K562 (cell line): ENCODE data around the gene FOXN3. TPM values are rescaled to one million over a fixed set of nuclear protein-coding genes. Genes with fewer than 3 reads are reported as not detected.

Experiments used
- ATAC-seq: fragments of 200-7000 bp; cut with Tn5 transposase; 3 replicates; pipeline ENCODE4 v1.9.1; 2020; ENCODE audit warnings: moderate library complexity
- BruUV-seq: library from RNA; stranded (reverse); fragments of 400-500 nt; replicated peaks from 2 replicates; lab custom pipeline; 2021; lab: Mats Ljungman, UMichigan
- CTCF ChIA-PET: fragments of 300-600 bp; formaldehyde crosslinking; extraction: SDS; loops from one replicate; lab custom pipeline; 2021; ENCODE audit warnings: low intra/inter-chr PET ratio; lab: Yijun Ruan, JAX
- POLR2A ChIA-PET: fragments of 300-600, 350-650 bp; sonication (Branson Sonifier 250); formaldehyde crosslinking; extraction: SDS; loops from one replicate; lab custom pipeline; 2021; ENCODE audit warnings: antibody characterized with exemption, inconsistent platforms; lab: Yijun Ruan, JAX
- DNase-seq, 4 experiments: peaks; one replicate each; pipeline versions ENCODE4 v3.0.0 to v3.0.0-alpha.2; 2011 to 2018; ENCODE audit warnings: low spot score in 3 of 4, mixed read lengths in 3 of 4; ENCODE audit errors: extremely low read depth in 1 of 4
- FAIRE-seq: peaks from 2 replicates; lab custom pipeline; 2011; peaks lifted over from hg19 to GRCh38; lab: Jason Lieb, UNC
- H2AFZ ChIP-seq: 2 replicates; pipeline ENCODE4 v1.6.0; 2011; ENCODE audit warnings: low read depth, low read length, control low read depth, inconsistent platforms
- H3K27ac ChIP-seq: fragments of 200-600 bp; 3 replicates; pipeline ENCODE4 v1.8.0; 2011; ENCODE audit warnings: low read depth, mild to moderate bottlenecking, control low read depth, inconsistent platforms, low read length, moderate library complexity, mixed read lengths; ENCODE audit errors: extremely low read depth
- H3K27me3 ChIP-seq, 2 experiments: fragments of 300-600 bp in 1 of 2; 2 replicates in 1 of 2; 3 replicates in 1 of 2; pipeline versions ENCODE4 v1.6.0 to v1.8.0; 2011; ENCODE audit warnings: inconsistent platforms in 2 of 2, low read length in 2 of 2, mild to moderate bottlenecking in 1 of 2, mixed read lengths in 1 of 2, moderate library complexity in 1 of 2; ENCODE audit not compliant: control insufficient read depth in 2 of 2, insufficient read depth in 2 of 2
- H3K36me3 ChIP-seq: fragments of 300-600 bp; 3 replicates; pipeline ENCODE4 v1.8.0; 2011; ENCODE audit warnings: mild to moderate bottlenecking, low read length, inconsistent platforms; ENCODE audit not compliant: control insufficient read depth, insufficient read depth
- H3K4me1 ChIP-seq, 2 experiments: fragments of 200-600 bp in 1 of 2; replicated peaks in 1 of 2; 2 replicates in 1 of 2; 3 replicates in 1 of 2; pipeline versions ENCODE4 v1.5.1 to v1.8.0; 2011; ENCODE audit warnings: inconsistent platforms in 2 of 2, low read length in 2 of 2, mild to moderate bottlenecking in 1 of 2, mixed read lengths in 1 of 2, moderate library complexity in 1 of 2; ENCODE audit not compliant: control insufficient read depth in 2 of 2, insufficient read depth in 2 of 2
- H3K4me2 ChIP-seq: 2 replicates; pipeline ENCODE4 v1.6.1; 2011; ENCODE audit warnings: low read length, control low read depth, inconsistent platforms, mixed read lengths; ENCODE audit not compliant: insufficient read depth
- H3K4me3 ChIP-seq: fragments of 200-600 bp; sonication (generic), shearing (Covaris generic); 2 replicates; pipeline ENCODE4 v1.5.1; 2016; ENCODE audit warnings: control low read depth, inconsistent platforms
- H3K79me2 ChIP-seq: fragments of 200-600 bp; 3 replicates; pipeline ENCODE4 v1.8.0; 2011; ENCODE audit warnings: low read length, inconsistent platforms; ENCODE audit not compliant: control insufficient read depth, insufficient read depth
- H3K9ac ChIP-seq, 2 experiments: 2 replicates each; pipeline versions ENCODE4 v1.6.0 to v1.6.1; 2011; ENCODE audit warnings: low read depth in 2 of 2, low read length in 2 of 2, control low read depth in 1 of 2, inconsistent platforms in 1 of 2, mild to moderate bottlenecking in 1 of 2, mixed read lengths in 1 of 2; ENCODE audit not compliant: insufficient read depth in 1 of 2
- H3K9me1 ChIP-seq: one replicate; pipeline ENCODE4 v1.6.0; 2011; ENCODE audit warnings: inconsistent platforms, mild to moderate bottlenecking, low read length, moderate library complexity; ENCODE audit not compliant: control insufficient read depth, insufficient read depth
- H3K9me3 ChIP-seq: replicated peaks from 2 replicates; pipeline ENCODE4 v1.5.1; 2011; ENCODE audit warnings: low read depth, low read length, inconsistent platforms; ENCODE audit not compliant: control insufficient read depth, insufficient read depth
- H4K20me1 ChIP-seq: replicated peaks from 2 replicates; pipeline ENCODE4 v1.6.1; 2011; ENCODE audit warnings: low read length, inconsistent platforms, mixed read lengths; ENCODE audit not compliant: control insufficient read depth, insufficient read depth
- ATF4 ChIP-seq: fragments of 450-650 bp; formaldehyde crosslinking; IDR thresholded peaks from 2 replicates; pipeline ENCODE4 v1.4.0; 2022; ENCODE audit warnings: mild to moderate bottlenecking, moderate library complexity
- E4F1 ChIP-seq: fragments of 250-450 bp; sonication (Bioruptor Pico); IDR thresholded peaks from 2 replicates; pipeline ENCODE4 v1.5.0; 2021; ENCODE audit warnings: mild to moderate bottlenecking, borderline replicate concordance
- EP300 ChIP-seq: IDR thresholded peaks from 2 replicates; pipeline ENCODE4 v1.6.1; 2012; ENCODE audit warnings: low read length, improper control_type of control experiment
- GTF2E2 ChIP-seq: fragments of 200-800 bp; sonication (Bioruptor generic); IDR thresholded peaks from 2 replicates; pipeline ENCODE4 v1.6.1; 2016; ENCODE audit warnings: missing genetic modification characterization, missing compliant biosample characterization
- MED1 ChIP-seq: sonication (generic); formaldehyde crosslinking; IDR thresholded peaks from 2 replicates; pipeline ENCODE4 v1.8.1; 2023; ENCODE audit warnings: missing genetic modification reagents, borderline replicate concordance
- SREBF2 ChIP-seq: sonication (generic); formaldehyde crosslinking; IDR thresholded peaks from 2 replicates; pipeline ENCODE4 v1.4.0; 2020; ENCODE audit warnings: mild to moderate bottlenecking, missing genetic modification reagents
- TAL1 ChIP-seq: fragments of 450-650 bp; IDR thresholded peaks from 2 replicates; pipeline ENCODE4 v1.6.1; 2016; ENCODE audit warnings: mild to moderate bottlenecking
- TBL1XR1 ChIP-seq, 2 experiments: IDR thresholded peaks; 2 replicates each; pipeline ENCODE4 v1.6.1; 2012; ENCODE audit warnings: improper control_type of control experiment in 2 of 2, low read length in 2 of 2, mild to moderate bottlenecking in 1 of 2
- UBTF ChIP-seq, 2 experiments: IDR thresholded peaks; 2 replicates each; pipeline ENCODE4 v1.6.1; 2012; ENCODE audit warnings: improper control_type of control experiment in 2 of 2, low read depth in 2 of 2, low read length in 2 of 2, borderline replicate concordance in 1 of 2
- ZNF764 ChIP-seq: fragments of 250-450 bp; sonication (Bioruptor Pico); IDR thresholded peaks from 2 replicates; pipeline ENCODE4 v1.4.0; 2020; ENCODE audit warnings: low read depth, mild to moderate bottlenecking, moderate library complexity
- WGBS: fragments of 100-300 bp; shearing (Covaris generic); methylation state at CpG from one replicate; pipeline ENCODE4 v1.1.6; 2016; ENCODE audit warnings: low coverage, mixed read lengths; ENCODE audit not compliant: insufficient coverage; ENCODE audit errors: missing lambda C conversion rate; 5-methylcytosine and 5-hydroxymethylcytosine counted together
- in situ Hi-C: fragments of 300-500 bp; cut with MboI; formaldehyde crosslinking; loops from 4 replicates; pipeline ENCODE4 v1.15.0; 2018; ENCODE audit warnings: inconsistent platforms, mixed read lengths
- intact Hi-C: fragments of 100-400 bp; cut with micrococcal nuclease; formaldehyde crosslinking; loops from 2 replicates; pipeline ENCODE4 v1.14.2; 2022
- polyA plus RNA-seq, 8 experiments: library from polyadenylated mRNA; depleted of rRNA in 4 of 8; stranded (reverse) in 5 of 8; unstranded in 3 of 8; fragments of >200 nt; fragmentation: Nextera tagmentation in 2 of 8; fragmentation: Illumina TruSeq in 1 of 8; extraction: Ambion mirVana in 2 of 8; extraction: Trizol in 1 of 8; gene quantifications; 2 replicates each; pipeline versions ENCODE4 v1.2.1 to v1.2.3, GENCODE V29; 2011 to 2014; ENCODE audit warnings: inconsistent platforms in 1 of 8, missing spikeins in 1 of 8
- total RNA-seq, 7 experiments: library from RNA; depleted of rRNA in 6 of 7; stranded (reverse); fragments of >200 nt in 6 of 7; fragmentation: Illumina TruSeq in 2 of 7; extraction: Trizol in 2 of 7; gene quantifications; 2 replicates each; pipeline versions ENCODE4 v1.2.1 to v1.2.3, GENCODE V29; 2011 to 2021; ENCODE audit warnings: low replicate concordance in 1 of 7

The FOXN3 gene
- total and polyA plus RNA-seq, 9 of the 15 experiments (the other 6 are each of a cell fraction or from before 2014, with no cell fraction given): 0.07 to 1.3 (median 0.40) TPM

GRCh38 chr14:89290813-89291212 is 126.2 kb downstream of the FOXN3 start:
- H4K20me1 ChIP-seq: no peaks in the 10 kb centered on the region
- H3K79me2 ChIP-seq: no peaks in the 10 kb centered on the region
- no peaks in the 10 kb centered on the region for H3K36me3 ChIP-seq

More at GRCh38 chr14:89290813-89291212, 126.2 kb downstream of the FOXN3 start:
- no peak overlapping the region for H2AFZ ChIP-seq
- FAIRE-seq: no peak
- intact Hi-C loops (no loop called here), in situ Hi-C loops (no loop called here)
- no peak for ATAC-seq
- DNase-seq: no peak
- ChIA-PET POLR2A (no interaction called here), CTCF (no interaction called here)
- peaks cover 0 to 27% of the 10 kb centered on the region in 2 experiments; a peak in 3 of 5 replicates for H3K27me3 ChIP-seq
- H3K4me2 ChIP-seq: no peak overlapping the region
- BruUV-seq: no TSS peak
- H3K9me3 ChIP-seq: no peaks in the 10 kb centered on the region
- TF ChIP-seq ZNF764 (CRISPR knock-in tag) (no peak), TAL1 (no peak), TBL1XR1 (IDR thresholded peaks at IDR 0.05; ENCODE audit: low read length in 2 of 2) (no peak), E4F1 (CRISPR knock-in tag) (no peak), SREBF2 (CRISPR knock-in tag) (no peak), ATF4 (no peak), GTF2E2 (tag) (no peak), EP300 (no peak), UBTF (IDR thresholded peaks at IDR 0.05; ENCODE audit: borderline replicate concordance in 1 of 2, low read depth in 2 of 2, low read length in 2 of 2) (no peak), MED1 (CRISPR knock-in tag) (no peak)
- H3K9ac ChIP-seq: no peak overlapping the region
- no peak overlapping the region for H3K4me3 ChIP-seq
- 0% methylated on average over 8 of the region's 8 CpGs for WGBS
- H3K4me1 ChIP-seq: no peaks in the 10 kb centered on the region
- no peaks in the 10 kb centered on the region for H3K9me1 ChIP-seq
- H3K27ac ChIP-seq: no peak overlapping the region
